IPS-15b (cell line): ENCODE data around the gene PRKX.
"Not testable (repeated sequence)": the region's sequence is repeated elsewhere in the genome, so short reads cannot be mapped to it uniquely, and the experiment has no call there.

ENCODE experiments used
- H3K27me3 ChIP-seq: one replicate; pipeline ENCODE4 v1.6.1; 2013; ENCODE audit warnings: low read length; ENCODE audit not compliant: control insufficient read depth, insufficient read depth
- H3K36me3 ChIP-seq: one replicate; pipeline ENCODE4 v1.6.1; 2013; ENCODE audit warnings: low read length; ENCODE audit not compliant: control insufficient read depth, insufficient read depth
- H3K4me1 ChIP-seq: one replicate; pipeline ENCODE4 v1.6.1; 2013; ENCODE audit warnings: mild to moderate bottlenecking, low read length; ENCODE audit not compliant: control insufficient read depth, insufficient read depth
- H3K4me3 ChIP-seq: one replicate; pipeline ENCODE4 v1.5.1; 2013; ENCODE audit warnings: low read depth, low read length
- H3K9ac ChIP-seq: one replicate; pipeline ENCODE4 v1.6.1; 2013; ENCODE audit warnings: low read depth, mild to moderate bottlenecking, low read length
- H3K9me3 ChIP-seq: one replicate; pipeline ENCODE4 v1.6.1; 2013; ENCODE audit warnings: mild to moderate bottlenecking, low read length; ENCODE audit not compliant: control insufficient read depth, insufficient read depth

PRKX gene

GRCh38 chrX:3713225-3713936 lies at the start of gene PRKX:
PRKX (minus strand) TSS chrX:3713649; CDS start chrX:3713253, 396 bp downstream.
- Histone ChIP-seq H3K9ac (peak within 1 kb of the TSS; percentile 47), H3K4me3 (peak within 1 kb of the TSS; percentile 71), H3K36me3 (no peaks in the 10 kb centered on the region), H3K9me3 (no peaks in the 10 kb centered on the region), H3K4me1 (peaks cover 2% of the 10 kb centered on the region), H3K27me3 (peaks cover 12% of the 10 kb centered on the region)

- Histone ChIP-seq H3K36me3 (no peaks in the 10 kb centered on the region), H3K4me1 (no peaks in the 10 kb centered on the region), H3K4me3 (no peak overlapping the region), H3K27me3 (no peaks in the 10 kb centered on the region), H3K9ac (no peak overlapping the region), H3K9me3 (no peaks in the 10 kb centered on the region)
Measured at GRCh38 chrX:3763111-3763510, 49.7 kb upstream of the PRKX start.

- no peaks in the 10 kb centered on the region for H3K36me3 ChIP-seq
- H3K4me3 ChIP-seq, result no peak overlapping the region
- no peak overlapping the region for H3K9ac ChIP-seq
- no peaks in the 10 kb centered on the region for H3K27me3 ChIP-seq
- H3K4me1 ChIP-seq, result no peaks in the 10 kb centered on the region
- no peaks in the 10 kb centered on the region for H3K9me3 ChIP-seq
Measured at GRCh38 chrX:3757510-3758025, 44.1 kb upstream of the PRKX start.

GRCh38 chrX:3748052-3748559 lies 34.7 kb upstream of the PRKX start:
- Histone ChIP-seq H3K4me1 (no peaks in the 10 kb centered on the region), H3K9me3 (no peaks in the 10 kb centered on the region), H3K36me3 (no peaks in the 10 kb centered on the region), H3K9ac (no peak overlapping the region), H3K4me3 (no peak overlapping the region), H3K27me3 (peaks cover 2% of the 10 kb centered on the region)

- H3K27me3 ChIP-seq, result peaks cover 2% of the 10 kb centered on the region
- H3K4me1 ChIP-seq, result no peaks in the 10 kb centered on the region
- no peak overlapping the region for H3K4me3 ChIP-seq
- no peaks in the 10 kb centered on the region for H3K36me3 ChIP-seq
- H3K9me3 ChIP-seq, result no peaks in the 10 kb centered on the region
- H3K9ac ChIP-seq, result no peak overlapping the region
Measured at GRCh38 chrX:3743801-3744439, 30.5 kb upstream of the PRKX start.

- H3K9me3 ChIP-seq, H3K27me3 ChIP-seq, H3K4me3 ChIP-seq, H3K36me3 ChIP-seq, H3K4me1 ChIP-seq, H3K9ac ChIP-seq: not testable (repeated sequence)
Measured at GRCh38 chrX:3740946-3741345, 27.5 kb upstream of the PRKX start.

GRCh38 chrX:3738509-3738908 lies 25.1 kb upstream of the PRKX start:
- H3K9ac ChIP-seq, result no peak overlapping the region
- H3K9me3 ChIP-seq, result no peaks in the 10 kb centered on the region
- no peaks in the 10 kb centered on the region for H3K4me1 ChIP-seq
- no peaks in the 10 kb centered on the region for H3K27me3 ChIP-seq
- no peak overlapping the region for H3K4me3 ChIP-seq
- H3K36me3 ChIP-seq, result no peaks in the 10 kb centered on the region

GRCh38 chrX:3736536-3736935 lies 23.1 kb upstream of the PRKX start:
- not testable (repeated sequence) for H3K27me3 ChIP-seq, H3K36me3 ChIP-seq, H3K9ac ChIP-seq, H3K4me1 ChIP-seq, H3K4me3 ChIP-seq, H3K9me3 ChIP-seq

- not testable (repeated sequence) for H3K4me1 ChIP-seq, H3K9ac ChIP-seq, H3K27me3 ChIP-seq, H3K36me3 ChIP-seq, H3K4me3 ChIP-seq, H3K9me3 ChIP-seq
Measured at GRCh38 chrX:3735891-3736290, 22.4 kb upstream of the PRKX start.

- H3K9ac ChIP-seq, H3K36me3 ChIP-seq, H3K27me3 ChIP-seq, H3K9me3 ChIP-seq, H3K4me1 ChIP-seq, H3K4me3 ChIP-seq: not testable (repeated sequence)
Measured at GRCh38 chrX:3734456-3734855, 21.0 kb upstream of the PRKX start.

- Histone ChIP-seq H3K27me3 (no peaks in the 10 kb centered on the region), H3K9me3 (no peaks in the 10 kb centered on the region), H3K36me3 (no peaks in the 10 kb centered on the region), H3K4me1 (no peaks in the 10 kb centered on the region), H3K9ac (no peak overlapping the region), H3K4me3 (no peak overlapping the region)
Measured at GRCh38 chrX:3733043-3733430, 19.6 kb upstream of the PRKX start.
